NK-92 treated with Interleukin-12 subunit alpha and Interleukin-12 subunit beta, amount 100 ng/mL, for 24 hours (cell line): ENCODE measurements around the gene SCART1.
A peak's percentile ranks its signal among the peaks of the same experiment; 100 is the strongest.
"Not testable (repeated sequence)": the region's sequence is repeated elsewhere in the genome, so short reads cannot be mapped to it uniquely, and the experiment has no call there.

Experiments
- DNase-seq: peaks from one replicate; lab custom pipeline; 2025; lab: John Stamatoyannopoulos, UW

The SCART1 gene

GRCh38 chr10:133474027-133474426 lies 20.3 kb downstream of the SCART1 start:
- peak; percentile 11 for DNase-seq

GRCh38 chr10:133474665-133475424 lies 21.1 kb downstream of the SCART1 start:
- DNase-seq, result no peak

- DNase-seq, result no peak
Observed at GRCh38 chr10:133475425-133475734, 21.6 kb downstream of the SCART1 start.

GRCh38 chr10:133475821-133476640 lies 22.3 kb downstream of the SCART1 start:
- DNase-seq, result peak; percentile 45

- no peak for DNase-seq
Observed at GRCh38 chr10:133476641-133476990, 22.9 kb downstream of the SCART1 start.

- DNase-seq, result no peak
Observed at GRCh38 chr10:133481086-133481643, 27.4 kb downstream of the SCART1 start.

- no peak for DNase-seq
Observed at GRCh38 chr10:133481657-133482056, 27.9 kb downstream of the SCART1 start.

- DNase-seq, result no peak
Observed at GRCh38 chr10:133484818-133485217, 31.1 kb downstream of the SCART1 start.

GRCh38 chr10:133487085-133487484 lies 33.3 kb downstream of the SCART1 start:
- DNase-seq, result no peak

- no peak for DNase-seq
Observed at GRCh38 chr10:133488354-133488753, 34.6 kb downstream of the SCART1 start.

GRCh38 chr10:133489816-133490588 lies 36.3 kb downstream of the SCART1 start:
- no peak for DNase-seq

GRCh38 chr10:133493562-133493961 lies 39.8 kb downstream of the SCART1 start:
- not testable (repeated sequence) for DNase-seq

GRCh38 chr10:133497363-133497762 lies 43.6 kb downstream of the SCART1 start:
- not testable (repeated sequence) for DNase-seq

GRCh38 chr10:133499176-133499575 lies 45.4 kb downstream of the SCART1 start:
- DNase-seq, result not testable (repeated sequence)

- not testable (repeated sequence) for DNase-seq
Observed at GRCh38 chr10:133500897-133501296, 47.2 kb downstream of the SCART1 start.

- DNase-seq, result no peak
Observed at GRCh38 chr10:133509700-133510099, 56.0 kb downstream of the SCART1 start.

- DNase-seq, result no peak
Observed at GRCh38 chr10:133511408-133511807, 57.7 kb downstream of the SCART1 start.

GRCh38 chr10:133511907-133512528 lies 58.3 kb downstream of the SCART1 start:
- no peak for DNase-seq

GRCh38 chr10:133515471-133515870 lies 61.7 kb downstream of the SCART1 start:
- no peak for DNase-seq

GRCh38 chr10:133516057-133516456 lies 62.3 kb downstream of the SCART1 start:
- DNase-seq, result no peak

- not testable (repeated sequence) for DNase-seq
Observed at GRCh38 chr10:133518517-133518916, 64.8 kb downstream of the SCART1 start.
